H9 (cell line): ENCODE measurements around the gene ST6GALNAC3. TPM values are rescaled to one million over a fixed set of nuclear protein-coding genes. Genes with fewer than 3 reads are reported as not detected.
"Not testable (repeated sequence)": the region's sequence is repeated elsewhere in the genome, so short reads cannot be mapped to it uniquely, and the experiment has no call there.

Experiments
- DNase-seq: peaks from one replicate; pipeline ENCODE4 v3.0.0-alpha.2; 2017
- H2AFZ ChIP-seq: one replicate; pipeline ENCODE4 v1.6.1; 2013; ENCODE audit warnings: mild to moderate bottlenecking, low read length, control low read depth, moderate library complexity
- H2AK5ac ChIP-seq: 2 replicates; pipeline ENCODE4 v1.6.1; 2013; ENCODE audit warnings: low read length, control low read depth, mixed read lengths; ENCODE audit not compliant: insufficient read length
- H2BK120ac ChIP-seq: one replicate; pipeline ENCODE4 v1.6.1; 2013; ENCODE audit warnings: low read depth, mild to moderate bottlenecking, low read length, control low read depth, inconsistent platforms; ENCODE audit not compliant: poor library complexity, severe bottlenecking
- H2BK12ac ChIP-seq: 2 replicates; pipeline ENCODE4 v1.6.1; 2013; ENCODE audit warnings: low read length, control low read depth, mixed read lengths, low read depth; ENCODE audit not compliant: insufficient read length
- H2BK15ac ChIP-seq: 2 replicates; pipeline ENCODE4 v1.6.1; 2013; ENCODE audit warnings: low read depth, low read length, control low read depth
- H2BK20ac ChIP-seq: one replicate; pipeline ENCODE4 v1.6.1; 2013; ENCODE audit warnings: low read depth, mild to moderate bottlenecking, low read length, control low read depth, inconsistent platforms; ENCODE audit not compliant: poor library complexity, severe bottlenecking
- H2BK5ac ChIP-seq: 2 replicates; pipeline ENCODE4 v1.6.1; 2013; ENCODE audit warnings: low read length, control low read depth, mixed read lengths; ENCODE audit not compliant: insufficient read length
- H3K14ac ChIP-seq: 2 replicates; pipeline ENCODE4 v1.6.1; 2013; ENCODE audit warnings: low read length, control low read depth; ENCODE audit not compliant: insufficient read depth
- H3K18ac ChIP-seq: 2 replicates; pipeline ENCODE4 v1.6.1; 2013; ENCODE audit warnings: low read depth, mild to moderate bottlenecking, mixed read lengths, low read length, control low read depth; ENCODE audit not compliant: insufficient read length
- H3K23ac ChIP-seq: 2 replicates; pipeline ENCODE4 v1.6.1; 2013; ENCODE audit warnings: low read length, control low read depth, mixed read lengths, low read depth; ENCODE audit not compliant: insufficient read length
- H3K23me2 ChIP-seq: 2 replicates; pipeline ENCODE4 v1.6.1; 2013; ENCODE audit warnings: low read depth, mild to moderate bottlenecking, mixed read lengths, low read length, control low read depth; ENCODE audit not compliant: insufficient read length, poor library complexity, severe bottlenecking
- H3K27ac ChIP-seq: 2 replicates; pipeline ENCODE4 v1.5.1; 2013; ENCODE audit warnings: low read length, control low read depth, mixed read lengths, low read depth; ENCODE audit not compliant: insufficient read length
- H3K27me3 ChIP-seq: 2 replicates; pipeline ENCODE4 v1.6.1; 2013; ENCODE audit warnings: low read length, control low read depth, inconsistent platforms; ENCODE audit not compliant: insufficient read depth
- H3K4ac ChIP-seq: 2 replicates; pipeline ENCODE4 v1.6.1; 2013; ENCODE audit warnings: low read depth, mild to moderate bottlenecking, control low read depth, inconsistent platforms, low read length, moderate library complexity
- H3K4me1 ChIP-seq: 2 replicates; pipeline ENCODE4 v1.6.1; 2013; ENCODE audit warnings: low read length, control low read depth, inconsistent platforms; ENCODE audit not compliant: insufficient read depth
- H3K4me2 ChIP-seq: 2 replicates; pipeline ENCODE4 v1.6.1; 2013; ENCODE audit warnings: low read length, control low read depth, mixed read lengths; ENCODE audit not compliant: insufficient read length, insufficient read depth
- H3K56ac ChIP-seq: 2 replicates; pipeline ENCODE4 v1.6.1; 2013; ENCODE audit warnings: low read depth, mild to moderate bottlenecking, mixed read lengths, low read length, control low read depth; ENCODE audit not compliant: insufficient read length
- H3K79me1 ChIP-seq: 2 replicates; pipeline ENCODE4 v1.6.1; 2013; ENCODE audit warnings: low read depth, mild to moderate bottlenecking, moderate library complexity, low read length, control low read depth, inconsistent platforms; ENCODE audit not compliant: insufficient read depth, poor library complexity, severe bottlenecking
- H3K79me2 ChIP-seq: 2 replicates; pipeline ENCODE4 v1.6.1; 2013; ENCODE audit warnings: low read length, control low read depth, inconsistent platforms; ENCODE audit not compliant: insufficient read depth
- H3K9ac ChIP-seq: 2 replicates; pipeline ENCODE4 v1.6.1; 2013; ENCODE audit warnings: low read length, control low read depth, mixed read lengths; ENCODE audit not compliant: insufficient read length; ENCODE audit errors: extremely low read depth
- H3K9me3 ChIP-seq: one replicate; pipeline ENCODE4 v1.6.1; 2013; ENCODE audit warnings: low read depth, low read length, inconsistent platforms; ENCODE audit not compliant: control insufficient read depth
- H3T11ph ChIP-seq: one replicate; pipeline ENCODE4 v1.6.1; 2013; ENCODE audit warnings: mild to moderate bottlenecking, low read length, control low read depth, inconsistent platforms
- H4K20me1 ChIP-seq: one replicate; pipeline ENCODE4 v1.6.1; 2013; ENCODE audit not compliant: control insufficient read depth, insufficient read length, insufficient read depth
- H4K5ac ChIP-seq: 2 replicates; pipeline ENCODE4 v1.6.1; 2013; ENCODE audit warnings: low read depth, mild to moderate bottlenecking, mixed read lengths, low read length, control low read depth; ENCODE audit not compliant: insufficient read length
- H4K8ac ChIP-seq: replicated peaks from 2 replicates; pipeline ENCODE4 v1.6.1; 2013; ENCODE audit warnings: low read length, control low read depth, mixed read lengths, low read depth; ENCODE audit not compliant: insufficient read length
- H4K91ac ChIP-seq: 2 replicates; pipeline ENCODE4 v1.6.1; 2013; ENCODE audit warnings: low read depth, mild to moderate bottlenecking, moderate library complexity, mixed read lengths, low read length, control low read depth; ENCODE audit not compliant: insufficient read length
- H3K27ac Mint-ChIP-seq, 3 experiments: 2 replicates in 2 of 3; 3 replicates in 1 of 3; pipeline ENCODE4 v1.8.0; 2020 to 2021; ENCODE audit warnings: mixed read lengths in 3 of 3, mild to moderate bottlenecking in 1 of 3, moderate library complexity in 1 of 3
- H3K27me3 Mint-ChIP-seq: 2 replicates; pipeline ENCODE4 v1.8.0; 2021; ENCODE audit warnings: low read depth, mild to moderate bottlenecking, moderate library complexity, mixed read lengths
- H3K36me3 Mint-ChIP-seq, 3 experiments: 2 replicates in 2 of 3; 3 replicates in 1 of 3; pipeline ENCODE4 v1.8.0; 2020 to 2021; ENCODE audit warnings: low read depth in 3 of 3, mixed read lengths in 3 of 3; ENCODE audit not compliant: insufficient read depth in 1 of 3
- H3K4me1 Mint-ChIP-seq, 2 experiments: 2 replicates each; pipeline ENCODE4 v1.8.0; 2020; ENCODE audit warnings: mixed read lengths in 2 of 2
- H3K4me3 Mint-ChIP-seq, 2 experiments: 2 replicates in 1 of 2; 3 replicates in 1 of 2; pipeline ENCODE4 v1.8.0; 2020 to 2021; ENCODE audit warnings: mild to moderate bottlenecking in 2 of 2, mixed read lengths in 2 of 2, moderate library complexity in 1 of 2
- H3K9me3 Mint-ChIP-seq, 2 experiments: 2 replicates in 1 of 2; 3 replicates in 1 of 2; pipeline ENCODE4 v1.8.0; 2020; ENCODE audit warnings: mild to moderate bottlenecking in 2 of 2, mixed read lengths in 2 of 2, moderate library complexity in 1 of 2
- CTCF ChIP-seq: fragments of 200-600 bp; sonication (generic); conservative IDR thresholded peaks from 3 replicates; pipeline ENCODE4 v1.8.0; 2021; ENCODE audit warnings: antibody characterized with exemption, mild to moderate bottlenecking
- WGBS: extraction: QIAGEN DNeasy Blood & Tissue Kit; methylation state at CpG from one replicate; pipeline ENCODE4 v1.1.7; 2013; ENCODE audit warnings: missing lambda C conversion rate, low lambda C conversion rate, mixed read lengths; ENCODE audit not compliant: insufficient read length; ENCODE audit errors: extremely low coverage; 5-methylcytosine and 5-hydroxymethylcytosine counted together
- total RNA-seq: library from RNA; stranded (reverse); gene quantifications from 2 replicates; pipeline ENCODE4 v1.2.1, GENCODE V29; 2021

ST6GALNAC3 gene
- total RNA-seq, 1 experiment from 2014 or later: 11.2 TPM

GRCh38 chr1:76240316-76240715 is 165.8 kb downstream of the ST6GALNAC3 start:
- Histone ChIP-seq H4K20me1 (no peaks in the 10 kb centered on the region), H3K4me1 (peaks cover 12% of the 10 kb centered on the region), H2AFZ (no peak overlapping the region), H3K4ac (no peak overlapping the region), H2BK20ac (no peak overlapping the region), H3T11ph (no peak overlapping the region), H3K4me2 (no peak overlapping the region), H3K9me3 (no peaks in the 10 kb centered on the region), H3K79me2 (no peaks in the 10 kb centered on the region), H3K27ac (no peak overlapping the region), H3K23me2 (no peaks in the 10 kb centered on the region), H3K56ac (no peak overlapping the region), H3K18ac (no peak overlapping the region), H4K91ac (no peak overlapping the region), H4K8ac (no peak overlapping the region), H2BK5ac (no peak overlapping the region), H2AK5ac (no peak overlapping the region), H3K9ac (no peak overlapping the region), H4K5ac (no peak overlapping the region), H2BK12ac (no peak overlapping the region), H3K27me3 (no peaks in the 10 kb centered on the region), H3K23ac (no peak overlapping the region), H3K79me1 (no peaks in the 10 kb centered on the region), H2BK120ac (no peak overlapping the region), H2BK15ac (no peak overlapping the region), H3K14ac (no peak overlapping the region)
- peaks cover 34 to 42% of the 10 kb centered on the region in 2 experiments for H3K4me1 Mint-ChIP-seq
- peak overlapping the region in 1 of 3 experiments; percentile 57; a peak in 2 of 7 replicates for H3K27ac Mint-ChIP-seq
- H3K9me3 Mint-ChIP-seq: peaks cover 24 to 28% of the 10 kb centered on the region in 2 experiments
- no peaks in the 10 kb centered on the region for H3K27me3 Mint-ChIP-seq
- no peak for DNase-seq
- H3K36me3 Mint-ChIP-seq: peaks cover 18 to 34% (median 23%) of the 10 kb centered on the region in 3 experiments
- TF ChIP-seq CTCF: no peak
- WGBS: no CpG with 5 or more reads among the region's 1 CpG
- no peak overlapping the region for H3K4me3 Mint-ChIP-seq

- H4K20me1 ChIP-seq, H3K4ac ChIP-seq, H3K56ac ChIP-seq, H3K27ac Mint-ChIP-seq, H2BK5ac ChIP-seq, H3K14ac ChIP-seq, H3K23ac ChIP-seq, H2BK120ac ChIP-seq, H3K4me3 Mint-ChIP-seq, H2AK5ac ChIP-seq, H3K18ac ChIP-seq, H2BK20ac ChIP-seq, H4K5ac ChIP-seq, H2AFZ ChIP-seq, H2BK12ac ChIP-seq, H3K9ac ChIP-seq, DNase-seq, H3K27ac ChIP-seq, H3K79me2 ChIP-seq, H3K23me2 ChIP-seq, H3K9me3 ChIP-seq, H4K8ac ChIP-seq, H3K79me1 ChIP-seq, H3K27me3 Mint-ChIP-seq, H3K4me2 ChIP-seq, H3K27me3 ChIP-seq, H3T11ph ChIP-seq, H2BK15ac ChIP-seq, H4K91ac ChIP-seq: not testable (repeated sequence)
- Mint-ChIP-seq H3K4me1 (peaks cover 45 to 53% of the 10 kb centered on the region in 2 experiments), H3K9me3 (peaks cover 26 to 31% of the 10 kb centered on the region in 2 experiments), H3K36me3 (peaks cover 18 to 36% (median 21%) of the 10 kb centered on the region in 3 experiments)
- H3K4me1 ChIP-seq: peaks cover 16% of the 10 kb centered on the region
- WGBS: no CpG with 5 or more reads among the region's 1 CpG
Measured at GRCh38 chr1:76242587-76242986, 168.0 kb downstream of the ST6GALNAC3 start.
